GM18951 (cell line): ENCODE measurements around the gene ERG28.

Experiments
- POLR2A ChIP-seq: IDR thresholded peaks from 4 replicates; pipeline ENCODE4 v1.6.1; 2011; ENCODE audit warnings: mild to moderate bottlenecking; ENCODE audit not compliant: insufficient read length, insufficient read depth; ENCODE audit errors: extremely low read depth
- in situ Hi-C: fragments of 300-500 bp; cut with MboI; formaldehyde crosslinking; loops from one replicate; pipeline ENCODE4 v1.12.0; 2022; ENCODE audit warnings: low sequenced_read_pairs, mixed read lengths, inconsistent platforms; ENCODE audit not compliant: unreplicated experiment

The ERG28 gene

GRCh38 chr14:75628816-75629215, 31.9 kb downstream of the ERG28 start:
- no peak for TF ChIP-seq POLR2A
- in situ Hi-C loops, result no loop called here

GRCh38 chr14:75627406-75627805, 33.3 kb downstream of the ERG28 start:
- in situ Hi-C loops, result no loop called here

GRCh38 chr14:75626863-75627262, 33.8 kb downstream of the ERG28 start:
- no peak for TF ChIP-seq POLR2A
- in situ Hi-C loops, result no loop called here

More at GRCh38 chr14:75627406-75627805, 33.3 kb downstream of the ERG28 start:
- no peak for TF ChIP-seq POLR2A

- in situ Hi-C loops, result no loop called here
Observed at GRCh38 chr14:75626396-75626795, 34.3 kb downstream of the ERG28 start.

GRCh38 chr14:75625034-75625433, 35.6 kb downstream of the ERG28 start:
- in situ Hi-C loops, result no loop called here
- no peak for TF ChIP-seq POLR2A

More at GRCh38 chr14:75626396-75626795, 34.3 kb downstream of the ERG28 start:
- TF ChIP-seq POLR2A, result no peak

- in situ Hi-C loops, result no loop called here
- TF ChIP-seq POLR2A, result no peak
Observed at GRCh38 chr14:75619548-75619947, 41.1 kb downstream of the ERG28 start.

GRCh38 chr14:75615200-75615599, 45.5 kb downstream of the ERG28 start:
- no peak for TF ChIP-seq POLR2A
- in situ Hi-C loops, result no loop called here

- in situ Hi-C loops, result no loop called here
Observed at GRCh38 chr14:75614179-75614578, 46.5 kb downstream of the ERG28 start.

GRCh38 chr14:75612157-75612556, 48.5 kb downstream of the ERG28 start:
- no peak for TF ChIP-seq POLR2A

More at GRCh38 chr14:75614179-75614578, 46.5 kb downstream of the ERG28 start:
- no peak for TF ChIP-seq POLR2A

GRCh38 chr14:75610834-75611233, 49.8 kb downstream of the ERG28 start:
- in situ Hi-C loops, result no loop called here
- TF ChIP-seq POLR2A, result no peak

More at GRCh38 chr14:75612157-75612556, 48.5 kb downstream of the ERG28 start:
- in situ Hi-C loops, result no loop called here

- in situ Hi-C loops, result no loop called here
- no peak for TF ChIP-seq POLR2A
Observed at GRCh38 chr14:75609606-75610475, 50.8 kb downstream of the ERG28 start.

GRCh38 chr14:75609116-75609515, 51.6 kb downstream of the ERG28 start:
- in situ Hi-C loops, result no loop called here
- no peak for TF ChIP-seq POLR2A

- in situ Hi-C loops, result no loop called here
- TF ChIP-seq POLR2A, result no peak
Observed at GRCh38 chr14:75607842-75608640, 52.6 kb downstream of the ERG28 start.
